Ecto neural progenitor cell (in vitro differentiated cells): ENCODE results near the gene TREX2.

Experiments used
- DNase-seq: peaks from one replicate; pipeline ENCODE4 v3.0.0-alpha.2; 2018; ENCODE audit warnings: low spot score

The TREX2 gene

DNA sequence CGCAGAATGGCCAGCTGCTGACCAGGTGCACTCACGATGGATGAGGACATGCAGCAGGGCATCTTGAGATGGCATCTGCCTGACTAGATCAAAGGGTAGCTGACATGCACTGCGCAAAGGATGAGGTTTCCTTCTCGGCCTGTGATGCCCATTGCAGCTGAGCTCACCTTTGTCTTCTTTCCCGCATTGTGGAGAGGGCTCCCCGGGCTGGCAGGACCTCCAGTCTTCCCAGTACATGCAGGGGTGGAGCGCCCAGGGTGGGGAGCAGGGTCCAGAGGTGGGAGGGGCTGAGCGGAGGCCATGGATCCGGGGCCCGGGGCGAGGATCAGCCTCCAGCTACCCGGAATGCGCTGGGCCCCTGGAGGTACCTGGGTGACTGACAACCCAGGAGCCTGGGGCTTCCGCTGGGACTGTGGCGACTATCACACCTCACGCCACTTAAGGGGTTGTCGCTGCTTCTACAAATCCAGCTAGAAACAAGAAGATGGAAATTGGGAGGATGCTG, 12.0 kb downstream of the TREX2 start:
- no peak for DNase-seq

DNA sequence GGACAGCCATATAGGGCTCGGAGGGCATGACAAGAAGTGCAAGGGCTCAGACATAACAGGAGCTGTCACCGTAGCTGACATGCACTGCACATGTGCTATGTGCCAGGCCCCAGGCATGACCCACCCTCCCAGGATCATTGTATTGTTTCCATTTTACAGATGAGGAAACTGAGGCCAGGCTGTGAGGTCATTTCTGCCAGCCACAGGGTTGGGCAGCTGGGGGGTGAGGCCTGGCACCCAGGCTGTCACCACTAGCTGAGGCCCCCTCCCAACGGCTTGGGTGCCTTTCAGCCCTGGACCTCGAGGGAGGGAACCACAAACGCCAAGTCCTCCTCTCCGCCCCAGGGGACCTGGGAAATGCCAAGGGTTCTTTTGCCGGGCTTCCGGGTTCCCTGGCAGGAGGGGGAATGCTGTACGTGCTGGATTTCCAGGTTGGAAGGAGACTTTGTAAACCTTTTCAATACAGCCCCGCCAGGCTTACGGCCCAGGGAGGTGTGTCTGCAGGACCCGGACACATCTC, 12.6 kb downstream of the TREX2 start:
- no peak for DNase-seq

DNA sequence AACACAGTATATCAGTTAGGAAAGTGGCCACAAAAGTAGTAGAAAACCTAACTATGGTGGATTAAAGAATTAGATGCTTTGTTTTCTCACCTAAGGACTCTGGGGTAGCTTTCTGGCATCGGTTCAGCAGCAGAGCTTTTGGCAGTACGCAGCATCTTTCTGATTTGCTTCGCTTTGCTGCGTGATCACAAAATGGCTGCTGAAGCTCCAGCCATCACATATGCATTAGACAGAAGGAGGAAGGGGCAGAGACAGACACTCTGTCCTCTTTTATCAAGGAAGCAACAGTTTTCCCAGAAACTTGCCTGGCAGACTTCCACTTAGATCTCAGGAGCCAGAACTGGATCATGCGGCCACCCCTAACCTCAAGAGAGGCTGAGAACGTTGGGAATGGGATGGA, 15.1 kb downstream of the TREX2 start:
- no peak for DNase-seq

DNA sequence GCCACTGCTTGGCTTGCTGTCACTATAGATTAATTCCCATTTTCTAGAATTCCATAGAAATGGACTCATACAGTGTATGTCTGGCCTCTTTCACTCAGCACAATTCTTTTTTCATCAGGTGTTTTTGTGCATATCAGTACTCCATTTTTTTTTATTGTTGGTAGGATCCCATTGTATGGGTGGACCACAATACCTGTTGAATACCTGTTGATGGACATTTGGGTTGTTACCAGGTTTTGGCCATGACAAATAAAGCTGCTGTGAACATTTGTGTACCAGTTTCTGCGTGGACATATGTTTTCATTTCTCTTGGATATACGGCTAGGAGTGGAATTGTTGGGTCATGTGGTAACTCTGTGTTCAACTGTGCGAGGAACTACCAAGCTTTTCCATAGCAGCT, 19.7 kb downstream of the TREX2 start:
- no peak for DNase-seq

DNA sequence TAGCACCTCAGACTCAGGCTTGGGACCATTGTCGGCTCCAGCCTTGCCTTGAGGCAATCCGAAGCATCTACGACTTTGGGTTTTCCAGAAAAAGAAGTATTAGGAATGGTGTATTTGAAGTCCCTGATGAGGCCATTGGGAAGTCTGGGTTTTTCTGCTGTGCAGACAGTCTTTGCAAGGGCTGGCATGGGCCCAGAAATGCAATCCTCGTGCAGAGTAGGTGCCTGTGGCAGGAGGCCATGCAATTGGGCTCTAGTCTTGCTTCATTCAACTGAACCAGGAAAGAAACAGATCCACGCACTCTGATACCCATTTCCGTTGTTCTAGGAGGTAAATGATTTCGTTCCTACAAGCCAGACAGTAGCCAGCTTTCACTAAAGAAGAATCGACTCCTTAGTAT, 22.2 kb downstream of the TREX2 start:
- no peak for DNase-seq

DNA sequence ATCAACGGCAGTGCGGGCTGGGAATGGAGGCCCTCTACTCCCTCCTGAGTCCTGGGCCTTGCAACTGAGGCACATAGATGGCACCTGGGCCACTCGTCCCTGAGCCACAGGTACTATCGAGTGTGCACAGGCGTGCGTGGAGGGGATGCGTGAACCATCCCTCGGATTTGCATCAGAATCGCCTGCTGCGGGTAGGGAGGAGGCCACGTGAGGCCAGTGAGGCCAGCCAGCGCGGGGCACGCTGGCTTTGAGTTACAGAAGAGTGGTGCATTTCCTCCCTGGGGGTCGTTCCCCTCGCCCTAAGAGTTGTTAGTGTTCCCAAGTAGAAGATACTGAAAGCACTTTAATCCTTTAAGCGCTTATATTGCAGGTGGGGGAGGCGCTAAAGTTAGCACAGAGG, 24.0 kb downstream of the TREX2 start:
- DNase-seq, result no peak

DNA sequence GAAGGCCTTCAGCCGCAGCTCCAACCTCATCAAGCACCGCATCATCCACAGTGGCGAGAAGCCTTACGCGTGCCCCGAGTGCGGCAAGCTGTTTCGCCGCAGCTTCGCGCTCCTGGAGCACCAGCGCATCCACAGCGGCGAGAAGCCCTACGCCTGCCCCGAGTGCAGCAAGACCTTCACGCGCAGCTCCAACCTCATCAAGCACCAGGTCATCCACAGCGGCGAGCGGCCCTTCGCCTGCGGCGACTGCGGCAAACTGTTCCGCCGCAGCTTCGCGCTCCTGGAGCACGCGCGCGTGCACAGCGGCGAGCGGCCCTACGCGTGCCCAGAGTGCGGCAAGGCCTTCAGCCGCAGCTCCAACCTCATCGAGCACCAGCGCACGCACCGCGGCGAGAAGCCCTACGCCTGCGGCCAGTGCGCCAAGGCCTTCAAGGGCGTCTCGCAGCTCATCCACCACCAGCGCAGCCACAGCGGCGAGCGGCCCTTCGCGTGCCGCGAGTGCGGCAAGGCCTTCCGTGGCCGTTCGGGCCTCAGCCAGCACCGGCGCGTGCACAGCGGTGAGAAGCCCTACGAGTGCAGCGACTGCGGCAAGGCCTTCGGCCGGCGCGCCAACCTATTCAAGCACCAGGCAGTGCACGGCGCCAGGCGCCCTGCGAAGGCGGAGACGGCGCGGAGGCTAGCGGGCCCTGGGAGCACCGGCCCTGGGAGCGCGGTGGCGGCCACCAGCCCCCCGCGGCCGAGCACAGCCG, 24.8 kb downstream of the TREX2 start:
- no peak for DNase-seq

DNA sequence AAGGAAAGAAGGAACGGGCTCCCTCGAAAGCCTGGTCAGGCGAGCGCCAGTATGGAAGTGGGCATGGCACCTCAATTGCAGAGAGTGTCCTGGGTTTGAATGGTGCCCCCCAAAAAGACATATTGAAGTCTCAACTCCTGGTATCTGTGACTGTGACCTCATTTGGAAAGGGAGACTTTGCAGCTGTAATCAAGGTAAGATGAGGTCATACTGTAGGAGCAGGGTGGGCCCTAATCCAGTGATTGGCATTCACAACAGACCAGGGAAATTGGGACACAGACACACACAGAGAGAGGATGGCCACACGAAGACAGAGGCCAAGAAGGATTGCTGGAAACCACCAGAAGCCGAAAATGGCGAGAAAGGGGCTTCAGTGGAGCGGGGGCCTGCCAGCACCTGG, 28.2 kb downstream of the TREX2 start:
- DNase-seq, result no peak

DNA sequence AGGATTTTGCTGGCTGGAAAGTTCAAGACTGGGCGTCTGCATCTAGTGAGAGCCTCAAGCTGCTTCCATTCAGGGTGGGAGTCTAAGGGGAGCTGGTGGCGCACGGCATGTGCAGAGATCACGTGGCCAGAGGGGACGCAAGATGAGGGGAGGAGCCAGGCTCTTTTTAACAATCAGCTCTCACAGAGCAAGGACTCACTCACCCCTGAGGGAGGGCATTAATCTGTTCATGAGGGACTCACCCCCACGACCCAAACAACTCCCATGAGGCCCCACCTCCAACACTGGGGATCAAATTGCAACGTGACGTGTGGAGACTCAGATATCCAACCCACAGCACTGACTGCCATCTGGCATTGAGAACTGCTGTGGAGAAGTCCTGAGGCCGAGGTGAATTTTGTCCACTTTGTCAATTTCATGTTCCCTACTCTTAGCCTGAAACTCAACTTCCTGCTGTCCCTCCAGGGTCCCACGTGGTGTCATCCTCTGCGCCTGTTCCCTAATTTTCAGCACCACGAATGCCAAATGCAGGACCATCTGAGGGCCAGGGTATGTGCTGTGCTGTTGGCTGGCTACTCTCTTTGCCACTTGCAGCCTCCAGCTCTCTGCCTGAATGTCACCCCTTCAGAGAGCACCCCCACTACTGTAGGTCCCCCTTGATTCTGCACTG, 28.9 kb downstream of the TREX2 start:
- no peak for DNase-seq

DNA sequence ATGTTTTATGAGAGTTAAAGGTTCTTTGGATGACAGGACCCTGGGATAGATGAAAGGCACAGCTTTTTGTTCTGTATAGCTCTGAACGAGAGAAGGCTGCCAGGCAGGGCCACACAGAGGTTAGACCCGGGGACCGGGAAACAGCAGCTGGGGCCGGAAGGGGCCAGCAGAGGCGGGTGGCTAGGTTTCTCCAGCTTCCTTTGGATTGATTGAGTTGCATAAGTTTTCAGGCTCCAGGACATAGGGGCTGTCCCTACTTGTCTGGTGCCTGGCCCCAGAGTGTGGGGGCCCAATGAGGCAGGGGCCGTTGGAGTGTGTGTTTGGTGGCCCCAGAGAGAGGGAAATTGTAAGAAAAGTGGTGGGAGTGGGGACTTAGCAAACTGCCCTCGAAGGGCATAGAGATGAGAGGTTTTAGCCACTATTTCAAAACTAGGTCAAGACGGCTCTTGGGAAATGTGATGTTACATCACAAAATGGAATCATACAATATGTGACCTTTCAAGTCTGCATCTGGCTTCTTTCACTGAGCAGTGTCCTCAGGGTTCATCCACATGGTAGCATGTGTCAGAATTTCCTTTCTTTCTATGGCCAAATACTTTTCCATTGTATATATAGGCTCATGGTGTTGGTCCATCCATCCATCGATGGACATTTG, 30.9 kb downstream of the TREX2 start:
- no peak for DNase-seq

DNA sequence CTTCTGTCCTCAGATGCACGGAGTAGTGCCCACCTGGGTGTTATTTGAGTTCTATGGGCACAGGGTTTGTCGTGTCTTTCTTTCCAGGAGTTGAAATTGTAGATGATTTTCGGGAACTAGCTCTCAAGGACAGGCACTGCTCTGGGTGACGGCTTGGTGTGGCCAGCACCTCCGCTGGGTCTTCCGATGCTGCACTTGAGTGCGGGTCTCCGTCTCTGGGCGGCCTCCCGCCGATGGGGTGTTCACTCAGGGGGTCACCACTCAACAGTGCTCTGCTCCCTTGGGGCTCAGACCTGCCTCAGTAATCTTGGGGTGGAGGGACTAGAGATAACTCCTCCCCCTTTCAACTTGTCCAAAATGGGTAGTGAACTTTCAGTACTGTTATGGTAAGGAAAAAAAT, 32.1 kb downstream of the TREX2 start:
- DNase-seq, result no peak

DNA sequence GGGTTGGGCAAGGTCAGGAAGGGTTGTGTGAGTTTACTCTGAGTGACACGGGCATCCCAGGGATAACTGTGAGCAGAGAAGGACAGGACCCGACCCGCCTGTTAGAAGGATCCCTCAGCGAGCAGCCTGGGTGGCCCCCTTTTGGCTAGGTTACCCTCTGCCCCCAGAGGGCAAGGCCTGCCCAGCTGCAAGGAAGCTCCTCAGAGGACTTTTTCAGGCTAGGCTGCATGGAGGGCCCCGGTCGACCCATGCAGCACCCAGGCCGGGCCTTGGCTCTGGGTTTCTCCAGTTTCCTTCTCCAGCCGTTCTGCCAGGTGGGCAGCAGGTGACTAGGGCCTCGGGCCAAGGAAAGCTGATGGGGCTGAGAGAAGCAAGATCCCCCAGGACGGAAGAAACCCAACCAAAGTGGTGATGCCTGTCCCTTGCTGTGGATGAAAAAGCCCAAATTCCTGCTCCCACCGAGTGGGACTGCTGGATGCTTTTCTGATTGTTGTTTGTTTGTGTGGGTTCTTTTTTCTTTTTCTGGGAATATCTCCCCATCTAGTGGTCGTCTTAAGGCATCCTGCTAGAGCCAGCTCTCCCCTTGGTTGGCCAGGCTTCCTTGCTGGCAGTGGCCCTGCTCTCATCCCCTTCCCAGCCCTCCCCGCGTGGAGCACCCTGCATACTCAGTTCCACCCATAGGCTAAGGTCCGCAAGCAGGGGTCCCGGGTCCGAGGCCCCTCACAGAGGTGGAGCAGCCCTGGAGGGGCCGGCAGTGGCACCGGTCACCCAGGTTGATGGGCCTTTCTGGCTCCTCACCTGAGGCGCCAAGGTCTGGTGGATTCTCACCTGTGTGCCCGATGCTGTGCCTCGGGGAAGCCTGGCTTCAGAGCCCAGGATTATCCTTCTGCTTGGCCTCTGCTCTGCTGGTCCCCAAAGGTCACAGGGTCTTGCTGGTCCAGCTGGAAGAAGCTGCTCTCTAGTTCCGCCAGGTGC, 32.8 kb downstream of the TREX2 start:
- no peak for DNase-seq

DNA sequence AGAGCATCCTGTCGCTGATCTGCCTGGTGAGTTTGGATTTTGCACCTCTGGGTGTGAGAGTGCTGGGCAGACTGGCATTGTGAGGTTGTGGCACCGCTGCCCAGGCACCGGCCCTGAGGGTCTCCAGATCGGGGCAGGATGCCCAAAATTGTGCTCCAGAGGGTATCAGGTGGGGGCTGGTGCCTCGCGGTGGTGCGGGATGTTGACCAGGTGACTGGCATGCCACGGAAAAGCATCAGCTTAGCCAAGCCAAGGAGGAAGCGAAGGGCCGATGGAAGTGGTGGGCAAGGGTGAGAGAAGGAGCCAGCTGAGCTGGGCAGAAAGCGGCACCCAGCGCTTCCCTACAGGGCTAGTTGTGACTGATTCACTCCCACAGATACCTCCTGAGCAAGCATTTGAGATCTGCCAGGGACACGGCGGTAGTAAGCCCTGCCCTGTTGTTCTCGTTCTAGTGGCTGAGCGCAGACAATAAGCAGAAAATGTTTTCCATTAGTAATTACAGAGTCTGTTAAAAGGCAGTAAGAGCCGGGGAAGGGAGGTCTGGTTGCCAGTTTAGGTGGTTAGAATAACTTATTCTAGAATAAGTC, 33.8 kb downstream of the TREX2 start:
- no peak for DNase-seq

DNA sequence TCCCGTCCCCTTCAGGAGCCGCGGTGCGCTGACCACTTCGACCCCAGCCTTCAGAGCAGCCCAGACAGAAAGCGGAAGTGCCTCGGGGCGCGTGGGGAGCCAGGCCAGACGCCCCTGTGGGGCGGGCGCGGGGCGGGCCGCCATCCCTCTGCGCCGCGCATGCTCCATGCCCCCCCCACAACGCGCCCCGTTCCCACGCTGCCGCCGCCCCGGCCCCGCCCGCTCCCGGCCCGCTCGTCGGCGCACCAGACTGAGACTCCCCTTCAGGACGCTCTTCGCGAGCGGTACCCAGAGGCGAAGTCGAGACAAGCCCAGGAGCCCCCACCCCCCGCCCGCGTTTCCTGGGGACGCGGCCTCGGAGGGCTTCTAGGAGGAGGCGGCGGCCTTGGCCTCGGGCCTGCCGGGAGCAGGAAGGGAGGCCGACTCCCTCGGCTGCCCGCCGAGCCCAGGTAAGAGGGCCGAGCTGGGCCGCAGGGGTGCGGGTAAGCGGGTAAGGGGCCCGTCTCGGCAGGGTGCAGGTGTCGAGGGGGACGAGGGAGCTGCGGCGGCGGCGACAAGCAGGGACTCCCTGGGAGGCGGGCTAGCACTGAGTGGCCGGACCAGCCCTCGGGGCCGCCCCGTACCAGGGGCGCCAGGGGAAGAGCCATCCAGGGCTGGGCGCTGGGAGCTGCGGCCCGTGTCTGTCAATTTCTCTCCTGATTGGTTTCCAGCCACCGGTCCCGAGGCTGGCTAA, 34.4 kb downstream of the TREX2 start, which contains the start of gene ZFP92:
TSS of gene ZFP92 (plus strand) at position 218 of the 733 bp plus-strand sequence. CDS start 6,851 bp downstream, outside the sequence.
- no peak for DNase-seq

DNA sequence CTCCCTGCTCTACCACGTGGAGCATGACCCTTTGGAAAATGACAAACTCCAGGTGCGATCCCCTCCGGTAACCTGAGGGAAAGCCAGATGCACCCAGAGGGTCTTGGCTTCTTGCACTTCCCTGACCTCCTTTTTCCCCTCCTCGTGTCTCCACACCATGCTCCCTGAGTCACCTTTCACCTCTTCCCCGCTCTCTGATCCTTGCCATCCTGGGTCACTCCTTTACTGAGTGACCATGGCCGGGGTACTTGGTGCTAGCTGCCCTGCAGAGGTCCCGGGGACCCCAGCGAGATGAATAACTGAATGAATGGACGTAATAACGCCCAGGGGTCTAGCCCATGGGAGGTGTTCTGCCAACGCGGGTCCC, 35.0 kb downstream of the TREX2 start:
- no peak for DNase-seq

DNA sequence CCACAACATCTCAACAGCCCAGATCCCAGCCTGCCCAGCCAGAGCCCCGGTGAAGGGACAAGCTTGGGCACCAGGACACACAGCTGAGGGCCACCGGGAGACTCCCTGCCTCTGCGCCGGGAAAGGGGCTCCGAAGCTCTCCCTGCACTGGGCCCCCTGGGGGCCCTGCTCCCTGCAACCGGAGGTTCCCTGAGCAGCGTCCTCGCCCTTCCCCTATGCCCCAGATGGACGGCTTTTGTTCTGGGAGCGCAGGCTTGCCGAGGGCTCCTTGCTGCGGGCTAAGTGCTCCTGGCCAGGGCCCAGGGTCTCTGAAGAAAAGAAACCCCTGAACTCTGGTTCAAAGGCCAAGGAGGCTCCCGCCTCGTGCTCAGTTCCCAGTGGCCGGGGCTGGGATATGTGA, 35.5 kb downstream of the TREX2 start:
- no peak for DNase-seq

DNA sequence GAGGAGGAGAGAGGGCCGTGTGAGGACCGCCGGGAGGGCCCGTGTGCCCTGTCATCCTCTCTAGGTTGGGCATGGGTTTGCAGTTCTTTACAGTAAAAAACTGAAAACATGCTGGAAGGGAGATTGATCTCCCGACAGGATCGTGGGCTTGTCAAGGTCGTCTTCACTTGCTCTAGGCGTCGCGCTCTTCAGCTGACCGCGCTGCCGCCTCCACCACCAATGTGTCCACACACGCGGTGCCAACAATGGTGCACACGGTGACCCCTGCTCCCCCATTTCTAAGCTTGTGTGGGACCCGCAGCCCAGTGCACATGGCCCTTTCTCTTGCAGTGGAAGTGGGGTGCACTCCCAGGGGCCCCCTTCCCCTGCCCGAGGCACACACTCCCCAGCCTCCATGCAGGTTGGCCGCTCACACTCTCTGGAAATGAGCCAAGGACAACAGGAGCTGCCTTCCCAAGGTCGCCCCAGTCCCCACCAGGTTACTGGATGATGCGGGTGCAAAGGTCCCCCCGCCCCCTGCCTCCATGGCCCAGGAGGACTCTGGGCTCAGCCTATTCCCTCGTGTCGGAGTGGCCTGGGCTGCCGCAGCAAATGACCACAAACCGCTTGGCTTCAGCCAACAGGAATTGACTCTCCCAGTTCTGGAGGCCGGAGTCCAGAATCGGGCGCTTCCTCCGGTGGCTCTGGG, 36.3 kb downstream of the TREX2 start:
- no peak for DNase-seq

DNA sequence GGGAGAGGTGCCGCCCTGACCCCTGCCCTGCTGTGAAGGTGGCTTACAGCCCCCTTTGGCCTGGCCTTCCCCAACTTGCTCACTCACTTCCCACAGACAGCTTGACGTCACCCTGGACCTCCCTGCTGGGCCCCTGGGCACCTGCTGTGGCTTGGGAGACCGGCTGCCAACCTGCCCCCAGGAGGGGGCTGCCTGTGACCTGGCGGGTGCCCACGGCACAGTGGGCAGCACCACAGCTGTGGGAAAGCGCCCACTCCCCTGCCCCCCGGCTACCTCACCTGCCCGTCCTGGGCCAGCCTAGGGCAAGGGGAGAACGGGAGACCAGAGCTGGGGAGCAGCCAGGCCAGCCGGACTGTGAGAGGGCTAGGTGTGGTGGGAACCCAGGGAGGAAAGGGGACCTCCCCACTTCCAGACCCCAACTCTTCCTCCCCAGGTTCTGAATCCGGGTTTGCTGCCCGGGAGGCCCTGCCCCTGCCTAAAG, 36.9 kb downstream of the TREX2 start:
- no peak for DNase-seq

DNA sequence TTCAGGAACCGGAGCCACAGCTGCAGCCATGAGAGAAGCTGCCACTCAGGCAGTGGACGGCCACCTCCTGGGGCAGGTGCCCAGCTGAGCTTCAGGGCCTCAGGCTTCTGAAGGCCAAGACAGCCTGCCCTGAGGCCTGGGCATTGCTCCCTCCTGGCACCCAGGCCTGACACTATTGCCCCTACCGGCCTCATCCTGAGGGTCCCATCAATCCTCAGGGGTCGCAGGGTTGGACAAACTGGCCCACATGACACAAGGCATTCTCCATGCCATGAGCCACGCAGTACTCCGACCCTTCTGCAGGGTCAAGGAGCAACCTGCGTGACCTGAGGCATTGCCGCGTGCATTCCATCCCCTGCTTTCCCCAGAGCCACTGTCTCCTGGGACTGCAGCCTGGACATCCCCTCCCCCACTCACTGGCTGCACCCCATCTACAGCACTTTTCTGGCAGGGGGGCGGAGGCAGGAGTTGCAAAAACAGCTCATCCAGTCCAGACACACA, 37.6 kb downstream of the TREX2 start:
- DNase-seq, result no peak

DNA sequence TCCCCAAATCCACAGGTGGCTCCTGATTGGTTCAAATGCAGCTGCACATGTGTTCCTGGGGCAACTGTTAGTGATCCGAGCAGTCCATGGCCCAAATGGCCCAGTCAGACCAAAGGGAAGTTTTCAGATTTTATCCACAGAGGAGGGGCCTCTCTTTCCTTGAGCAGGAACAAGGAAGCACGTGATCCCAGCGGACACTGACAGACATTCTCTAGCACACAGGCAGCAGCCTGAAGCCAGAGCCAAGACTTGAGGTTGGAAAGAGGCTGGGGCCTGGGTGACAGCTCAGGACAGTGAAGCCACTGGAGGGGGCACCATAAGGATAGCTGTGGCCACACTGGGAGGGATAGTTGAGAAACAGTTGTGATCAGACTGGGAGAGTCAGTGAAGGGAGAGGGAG, 38.1 kb downstream of the TREX2 start:
- no peak for DNase-seq
